ENCODE measurements around the gene MTF1.
A peak's percentile ranks its signal among the peaks of the same experiment; 100 is the strongest.

Gene MTF1

GRCh38 chr1:37795340-37796125 is 63.9 kb downstream of the MTF1 start:
- Histone ChIP-seq H3K9me3 (no peaks in the 10 kb centered on the region), H3K4me1 (peaks cover 0 to 25% (median 18%) of the 10 kb centered on the region in 4 donors), H3K36me3 (peaks cover 0 to 14% (median 8%) of the 10 kb centered on the region in 3 donors), H3K27me3 (peaks cover 0 to 5% of the 10 kb centered on the region in 2 donors), H3K4me3 (no peak overlapping the region), H3K27ac (no peak overlapping the region)
- intact Hi-C loops (cut with DNase I; ENCODE audit: low total_unique reads): no loop called here
- no peak for TF ChIP-seq CTCF (IDR thresholded peaks at IDR 0.05)
- DNase-seq: no peak

GRCh38 chr1:37794372-37795339 is 64.7 kb downstream of the MTF1 start:
- peaks cover 0 to 6% (median 0%) of the 10 kb centered on the region in 3 donors for H3K36me3 ChIP-seq
- intact Hi-C loops (cut with DNase I; ENCODE audit: low total_unique reads): no loop called here
- no peaks in the 10 kb centered on the region for H3K9me3 ChIP-seq
- H3K4me3 ChIP-seq: peak overlapping the region; percentile 55 to 67
- H3K27me3 ChIP-seq: peaks cover 0 to 7% of the 10 kb centered on the region in 2 donors
- H3K27ac ChIP-seq: no peak overlapping the region
- DNase-seq: no peak
- TF ChIP-seq CTCF (IDR thresholded peaks at IDR 0.05): no peak
- peaks cover 0 to 25% (median 18%) of the 10 kb centered on the region in 4 donors for H3K4me1 ChIP-seq

GRCh38 chr1:37793773-37794371 is 65.5 kb downstream of the MTF1 start, which contains the start of gene MANEAL:
MANEAL (plus strand) TSS chr1:37793847; CDS start chr1:37794183, 336 bp downstream.
- Histone ChIP-seq H3K9me3 (no peaks in the 10 kb centered on the region), H3K36me3 (no peaks in the 10 kb centered on the region), H3K4me1 (peaks cover 0 to 25% (median 18%) of the 10 kb centered on the region in 4 donors), H3K27ac (no peak within 1 kb of the TSS), H3K27me3 (peaks cover 0 to 8% of the 10 kb centered on the region in 2 donors), H3K4me3 (peak within 1 kb of the TSS; percentile 55 to 67)
- intact Hi-C loops (cut with DNase I; ENCODE audit: low total_unique reads): no loop called here
- peak; percentile 23 to 68 for DNase-seq
- no peak for TF ChIP-seq CTCF (IDR thresholded peaks at IDR 0.05)

GRCh38 chr1:37792943-37793686 is 66.3 kb downstream of the MTF1 start:
- TF ChIP-seq CTCF (IDR thresholded peaks at IDR 0.05): no peak
- Histone ChIP-seq H3K4me1 (peaks cover 0 to 25% (median 18%) of the 10 kb centered on the region in 4 donors), H3K9me3 (no peaks in the 10 kb centered on the region), H3K27ac (no peak overlapping the region), H3K27me3 (peaks cover 0 to 14% of the 10 kb centered on the region in 2 donors), H3K4me3 (peak overlapping the region; percentile 55 to 67), H3K36me3 (no peaks in the 10 kb centered on the region)
- intact Hi-C loops (cut with DNase I; ENCODE audit: low total_unique reads): no loop called here
- DNase-seq: no peak

GRCh38 chr1:37782491-37782890 is 76.9 kb downstream of the MTF1 start:
- DNase-seq: no peak
- intact Hi-C loops (cut with DNase I; ENCODE audit: low total_unique reads): no loop called here
- Histone ChIP-seq H3K4me1 (no peaks in the 10 kb centered on the region), H3K27ac (no peak overlapping the region), H3K36me3 (no peaks in the 10 kb centered on the region), H3K4me3 (no peak overlapping the region), H3K9me3 (no peaks in the 10 kb centered on the region), H3K27me3 (peaks cover 0 to 23% of the 10 kb centered on the region in 2 donors)
- no peak for TF ChIP-seq CTCF (IDR thresholded peaks at IDR 0.05)
